HG02981 (cell line): ENCODE results near the gene CFTR.
"Not testable (repeated sequence)": the region's sequence is repeated elsewhere in the genome, so short reads cannot be mapped to it uniquely, and the experiment has no call there.

Source experiments
- ATAC-seq: cut with Tn5 transposase; IDR thresholded peaks from one replicate; pipeline ENCODE4 v1.9.1; 2021; ENCODE audit warnings: mild to moderate bottlenecking, moderate library complexity; ENCODE audit not compliant: unreplicated experiment

The CFTR gene

GRCh38 chr7:117683430-117684175 is 203.8 kb downstream of the CFTR start:
- ATAC-seq: no peak

- no peak for ATAC-seq
Observed at GRCh38 chr7:117685795-117686194, 206.0 kb downstream of the CFTR start.

- no peak for ATAC-seq
Observed at GRCh38 chr7:117686311-117686935, 206.6 kb downstream of the CFTR start.

- no peak for ATAC-seq
Observed at GRCh38 chr7:117688126-117688525, 208.3 kb downstream of the CFTR start.

DNA sequence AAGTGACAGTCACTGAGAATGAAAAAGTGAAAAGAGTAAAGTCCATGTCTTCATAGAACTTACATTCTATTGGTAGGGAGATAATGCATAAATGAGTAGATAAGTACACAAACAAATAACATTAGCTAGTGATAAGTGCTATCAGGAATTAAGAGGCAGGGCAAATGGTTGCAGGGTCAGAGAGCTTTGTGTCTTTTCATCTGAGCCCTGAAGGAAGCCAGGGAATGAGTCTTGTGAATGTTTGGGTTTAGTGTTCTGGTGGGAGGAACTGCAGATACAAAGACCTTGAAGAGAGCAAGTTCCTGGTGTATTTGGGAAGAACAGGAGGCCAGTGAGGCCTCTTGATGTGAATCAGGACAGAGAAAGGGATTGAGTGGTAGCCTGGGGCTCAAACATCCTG is 209.6 kb downstream of the CFTR start:
- no peak for ATAC-seq

GRCh38 chr7:117690147-117690546 is 210.3 kb downstream of the CFTR start:
- ATAC-seq: no peak

GRCh38 chr7:117692338-117692737 is 212.5 kb downstream of the CFTR start:
- no peak for ATAC-seq

DNA sequence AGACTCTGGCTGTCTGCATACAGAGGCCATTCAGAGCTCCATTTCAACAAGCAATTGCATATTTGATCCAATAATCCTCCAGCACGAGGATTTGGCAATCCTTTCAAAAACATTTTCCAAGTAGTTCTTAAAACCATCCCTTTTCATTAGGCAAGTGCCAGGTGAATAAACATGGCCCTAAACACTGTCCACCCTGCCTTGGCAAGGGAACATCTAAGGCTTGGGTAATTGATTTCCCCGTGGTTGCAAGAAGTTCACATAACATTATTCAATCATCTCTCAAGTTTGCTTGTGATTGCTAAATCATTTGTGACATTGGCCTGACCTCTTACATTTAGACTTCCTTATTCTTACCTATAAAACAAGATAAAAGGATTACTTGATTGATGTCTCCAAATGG is 218.2 kb downstream of the CFTR start:
- ATAC-seq: no peak

DNA sequence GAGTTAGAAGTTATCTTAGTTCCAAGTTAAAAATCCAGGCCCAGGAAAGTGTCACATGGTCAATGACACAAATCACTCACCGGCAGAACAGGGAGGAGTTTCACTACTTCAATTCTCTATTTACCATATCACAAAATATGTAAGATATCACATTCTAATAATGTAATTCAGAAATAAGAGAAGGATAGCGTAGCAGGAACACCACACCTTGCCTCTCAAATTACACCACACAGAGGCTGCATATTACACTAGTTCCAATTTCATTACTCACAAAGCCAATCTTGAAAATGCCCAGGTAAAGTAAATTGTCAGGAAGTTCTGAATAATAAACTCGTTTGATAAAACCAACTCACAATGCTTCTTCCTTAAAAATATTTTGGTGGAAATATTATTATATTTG is 224.2 kb downstream of the CFTR start:
- ATAC-seq: no peak

DNA sequence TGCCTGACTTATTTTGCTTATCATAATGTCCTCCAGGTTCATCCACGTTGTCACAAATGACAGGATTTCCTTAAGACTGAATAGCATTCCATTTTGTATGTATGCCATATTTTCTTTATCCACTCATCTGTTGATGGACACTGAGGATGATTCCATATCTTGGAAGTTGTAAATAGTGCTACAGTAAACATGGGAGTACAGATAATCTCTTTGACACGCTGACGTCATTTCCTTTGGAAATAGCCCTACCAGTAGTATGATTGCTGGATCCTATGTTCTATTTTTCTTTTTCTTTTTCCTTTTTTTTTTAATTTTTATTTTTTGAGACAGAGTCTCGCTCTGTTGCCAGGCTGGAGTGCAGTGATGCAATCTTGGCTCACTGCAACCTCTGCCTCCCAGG is 225.8 kb downstream of the CFTR start:
- ATAC-seq: no peak

DNA sequence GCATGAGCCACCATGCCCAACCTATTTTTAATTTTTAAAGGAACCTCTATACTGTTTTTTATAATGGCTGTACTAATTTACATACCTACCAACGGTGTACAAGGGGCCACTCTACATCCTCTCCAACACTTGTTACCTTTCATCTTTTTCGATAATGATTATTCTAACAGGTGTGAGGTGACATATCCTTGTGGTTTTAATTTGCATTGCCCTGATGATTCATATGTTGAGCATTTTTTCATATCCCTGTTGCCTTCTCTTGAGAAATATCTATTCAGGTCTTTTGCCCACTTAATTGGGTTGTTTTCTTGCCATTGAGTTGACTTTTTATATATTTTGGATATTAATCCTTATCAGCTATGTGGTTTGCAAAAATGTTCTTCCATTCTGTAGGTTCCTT is 226.4 kb downstream of the CFTR start:
- no peak for ATAC-seq

DNA sequence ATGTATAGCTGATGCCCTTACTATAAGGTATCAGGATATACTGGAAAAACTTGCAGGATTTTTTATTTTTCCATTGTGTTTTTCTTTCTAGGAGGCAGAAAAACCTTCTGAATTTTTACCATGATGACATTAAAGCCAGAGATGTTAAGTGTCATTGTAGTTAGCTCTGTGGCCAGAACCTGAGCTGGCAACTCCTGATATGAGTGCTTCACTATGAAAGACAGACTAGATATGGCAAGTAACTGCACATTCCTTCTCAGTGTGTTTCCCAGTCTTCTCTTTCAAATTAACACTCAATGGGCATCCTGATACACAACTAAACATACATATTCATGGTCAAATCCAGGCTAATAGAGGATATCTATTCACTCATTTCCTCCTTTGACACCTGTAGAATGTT is 227.3 kb downstream of the CFTR start:
- peak; percentile 48 for ATAC-seq

- ATAC-seq: not testable (repeated sequence)
Observed at GRCh38 chr7:117708173-117708572, 228.3 kb downstream of the CFTR start.

GRCh38 chr7:117711556-117711955 is 231.7 kb downstream of the CFTR start:
- no peak for ATAC-seq

- ATAC-seq: peak; percentile 83
Observed at GRCh38 chr7:117715784-117716445, 236.1 kb downstream of the CFTR start.

GRCh38 chr7:117716707-117717299 is 237.0 kb downstream of the CFTR start:
- ATAC-seq: no peak

DNA sequence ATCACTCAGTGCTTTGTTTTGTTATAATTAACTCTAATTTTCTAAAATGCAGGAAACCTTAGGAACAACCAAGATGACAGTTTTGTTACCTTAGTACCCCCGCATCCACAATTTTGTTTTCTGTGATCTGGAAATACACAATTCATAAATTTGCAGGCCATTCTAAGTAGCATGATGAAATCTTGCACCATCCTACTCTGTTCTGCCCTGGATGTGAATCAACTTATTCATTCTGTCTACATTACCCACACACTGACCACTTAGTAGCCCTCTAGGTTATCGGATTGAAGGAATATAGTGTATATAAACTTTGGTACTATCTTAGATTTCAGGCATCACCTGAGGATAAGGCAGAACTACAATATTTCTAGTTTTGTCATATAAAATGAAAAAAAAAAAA is 237.5 kb downstream of the CFTR start:
- ATAC-seq: no peak
